Activated CD4-positive, alpha-beta memory T cell treated with anti-CD3 and anti-CD28 coated beads for 36 hours (primary cell): Measurements from ENCODE around the gene TEX261. TPM values are rescaled to one million over a fixed set of nuclear protein-coding genes. Genes with fewer than 3 reads are reported as not detected.

ENCODE experiments used
- CTCF ChIA-PET: fragments of 350-600 bp; sonication (Branson Sonifier 250); formaldehyde crosslinking; loops from one replicate; lab custom pipeline; 2021; ENCODE audit warnings: antibody characterized with exemption, inconsistent platforms; lab: Charles Lee
- POLR2A ChIA-PET: fragments of 350-600 bp; sonication (Branson Sonifier 250); formaldehyde crosslinking; loops from one replicate; lab custom pipeline; 2021; ENCODE audit warnings: antibody characterized with exemption; lab: Charles Lee
- DNase-seq: peaks from one replicate; pipeline ENCODE4 v3.0.0-alpha.2; 2020
- H3K27ac Mint-ChIP-seq: one replicate; pipeline ENCODE4 v1.8.0; 2021; ENCODE audit warnings: mixed read lengths
- H3K27me3 Mint-ChIP-seq: one replicate; pipeline ENCODE4 v1.8.0; 2021; ENCODE audit warnings: mixed read lengths
- H3K36me3 Mint-ChIP-seq: one replicate; pipeline ENCODE4 v1.8.0; 2021; ENCODE audit warnings: mixed read lengths
- H3K4me1 Mint-ChIP-seq: one replicate; pipeline ENCODE4 v1.8.0; 2021; ENCODE audit warnings: low read depth, mixed read lengths
- H3K4me3 Mint-ChIP-seq: one replicate; pipeline ENCODE4 v1.8.0; 2021; ENCODE audit warnings: mild to moderate bottlenecking, mixed read lengths
- H3K9me3 Mint-ChIP-seq: one replicate; pipeline ENCODE4 v1.8.0; 2021; ENCODE audit warnings: mixed read lengths
- intact Hi-C: fragments of 100-400 bp; cut with micrococcal nuclease; formaldehyde crosslinking; loops from one replicate; pipeline ENCODE4 v1.15.1; 2023
- total RNA-seq, 2 experiments: library from RNA; stranded (reverse); gene quantifications; one replicate each; pipeline ENCODE4 v1.2.3, GENCODE V29; 2021

TEX261 gene
- total RNA-seq, 2 experiments from 2014 or later = 29.0 to 29.9 TPM

DNA sequence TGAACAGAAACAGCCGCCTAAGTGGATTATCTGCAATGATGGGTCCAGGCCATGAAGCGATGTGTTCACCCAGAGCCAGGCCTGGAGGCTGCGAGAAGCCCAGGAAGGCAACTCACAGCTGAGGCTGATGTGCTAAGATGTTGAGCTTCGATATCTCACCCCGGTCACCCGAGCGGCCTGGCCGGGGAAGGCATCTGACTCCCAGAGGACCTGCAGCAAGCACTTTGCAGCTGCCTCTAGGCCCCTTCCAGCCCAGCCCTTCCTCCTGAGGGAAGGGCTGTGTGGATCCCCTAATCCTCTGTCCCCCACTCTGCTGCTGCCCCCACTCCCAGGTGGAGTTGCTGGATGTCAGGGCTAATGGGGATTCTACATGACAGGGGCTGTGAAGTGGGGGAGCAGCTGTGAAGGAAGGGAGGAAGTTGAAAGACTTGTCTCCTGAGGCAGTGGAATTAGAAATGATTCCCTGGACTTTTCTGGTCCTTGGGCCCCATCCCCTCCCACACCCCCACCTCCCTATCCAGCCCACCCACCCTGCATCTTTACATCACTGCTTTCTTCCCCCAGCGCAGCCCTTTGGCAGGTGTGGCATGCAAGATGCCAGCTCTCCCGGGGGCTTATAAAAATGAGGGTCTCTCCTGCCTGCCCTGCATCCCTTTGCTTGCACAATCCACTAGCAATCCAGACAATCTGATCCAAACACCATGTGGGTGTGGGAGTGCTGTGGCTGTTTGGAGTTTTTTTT is 54.7 kb downstream of the TEX261 start:
- CTCF ChIA-PET = interaction anchor here (1.1 to 3.5 kb wide), 2 partner anchors 8 to 153 kb away, joined by 3 to 16 read pairs; no protein-coding TSS in a partner anchor
- Mint-ChIP-seq H3K4me1 (no peaks in the 10 kb centered on the region), H3K36me3 (no peaks in the 10 kb centered on the region)

DNA sequence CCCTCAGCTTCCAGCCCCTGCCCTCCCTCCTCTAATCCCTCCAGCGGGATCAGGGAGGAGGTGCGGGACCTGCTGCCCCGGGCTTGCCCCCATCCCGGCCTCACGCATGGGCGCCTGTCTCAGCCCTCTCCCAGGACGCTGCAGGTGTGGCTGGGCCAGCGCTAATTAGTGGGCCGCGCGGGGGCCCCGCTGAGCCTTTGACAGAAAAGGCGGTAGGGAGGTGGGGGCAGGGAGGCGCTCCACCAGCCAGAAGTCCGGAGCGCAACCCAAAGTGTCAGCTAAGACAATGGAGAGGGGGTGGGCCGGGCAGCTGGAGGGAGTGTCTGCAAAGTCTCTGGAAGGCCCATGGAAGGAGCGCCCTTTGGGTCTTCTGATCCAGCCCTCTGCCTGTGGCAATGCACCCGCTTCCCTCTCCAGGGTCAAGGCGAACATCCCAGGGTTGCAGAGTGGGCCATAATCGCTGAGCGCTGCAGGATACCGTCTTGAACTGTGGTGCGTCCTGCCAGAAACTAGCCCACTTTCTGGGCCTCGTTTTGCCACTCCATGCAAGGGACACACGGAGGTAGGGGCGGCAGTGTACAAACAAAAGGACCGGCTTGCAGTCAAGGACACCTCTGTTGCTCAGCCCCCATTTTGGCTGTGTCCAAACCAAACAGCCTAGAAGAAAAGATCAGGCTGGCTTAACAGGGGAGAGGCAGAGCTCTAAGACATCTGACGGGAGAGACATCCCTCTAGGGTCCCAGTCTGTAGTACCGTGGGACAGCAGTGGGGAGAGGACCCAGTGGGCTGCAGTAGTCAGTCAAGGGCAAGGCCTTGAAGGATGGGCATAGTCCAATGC is 55.5 kb downstream of the TEX261 start:
- Mint-ChIP-seq H3K4me1 (no peaks in the 10 kb centered on the region), H3K36me3 (no peaks in the 10 kb centered on the region), H3K27ac (no peak overlapping the region), H3K4me3 (no peak overlapping the region), H3K27me3 (peaks cover 5% of the 10 kb centered on the region), H3K9me3 (no peaks in the 10 kb centered on the region)
- no peak for DNase-seq
- ChIA-PET POLR2A (no interaction called here), CTCF (interaction anchor here (1.1 to 3.5 kb wide), 2 partner anchors 9 to 152 kb away, joined by 3 to 16 read pairs; no protein-coding TSS in a partner anchor)
- intact Hi-C loops = no loop called here

More for the DNA sequence above, 54.7 kb downstream of the TEX261 start:
- DNase-seq = peak; percentile 7
- no peaks in the 10 kb centered on the region for H3K9me3 Mint-ChIP-seq
- intact Hi-C loops = loop anchor here (10.0 kb wide), 1 partner anchor 285 kb away; no protein-coding TSS in a partner anchor
- no peak overlapping the region for H3K4me3 Mint-ChIP-seq
- H3K27ac Mint-ChIP-seq = no peak overlapping the region
- POLR2A ChIA-PET = no interaction called here
- H3K27me3 Mint-ChIP-seq = peaks cover 5% of the 10 kb centered on the region

DNA sequence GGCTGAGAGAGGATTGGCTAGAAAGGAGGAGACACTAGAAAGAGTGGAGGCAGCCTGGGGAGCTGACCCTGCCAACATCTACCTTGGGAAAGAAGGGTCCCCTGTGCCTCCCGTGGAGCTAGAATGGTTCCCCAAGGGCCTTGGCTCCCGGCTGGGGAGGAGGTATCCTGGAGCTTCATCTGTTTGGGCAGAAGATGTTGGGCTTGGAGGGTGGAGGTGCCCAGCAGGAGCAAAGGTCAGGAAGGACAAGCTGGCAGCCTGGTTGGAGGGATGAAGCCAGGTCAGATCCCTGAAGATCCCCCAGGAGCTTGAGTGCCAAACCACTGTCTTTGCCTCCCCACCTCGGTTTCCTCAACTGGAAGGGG is 56.1 kb downstream of the TEX261 start:
- no peak overlapping the region for H3K27ac Mint-ChIP-seq
- H3K4me1 Mint-ChIP-seq = no peaks in the 10 kb centered on the region
- intact Hi-C loops = no loop called here
- H3K36me3 Mint-ChIP-seq = no peaks in the 10 kb centered on the region
- DNase-seq = peak; percentile 3
- no peaks in the 10 kb centered on the region for H3K9me3 Mint-ChIP-seq
- POLR2A ChIA-PET = no interaction called here
- peaks cover 5% of the 10 kb centered on the region for H3K27me3 Mint-ChIP-seq
- no peak overlapping the region for H3K4me3 Mint-ChIP-seq
- CTCF ChIA-PET = interaction anchor here (3.5 kb wide), 1 partner anchor 10 kb away, joined by 16 read pairs; no protein-coding TSS in a partner anchor

DNA sequence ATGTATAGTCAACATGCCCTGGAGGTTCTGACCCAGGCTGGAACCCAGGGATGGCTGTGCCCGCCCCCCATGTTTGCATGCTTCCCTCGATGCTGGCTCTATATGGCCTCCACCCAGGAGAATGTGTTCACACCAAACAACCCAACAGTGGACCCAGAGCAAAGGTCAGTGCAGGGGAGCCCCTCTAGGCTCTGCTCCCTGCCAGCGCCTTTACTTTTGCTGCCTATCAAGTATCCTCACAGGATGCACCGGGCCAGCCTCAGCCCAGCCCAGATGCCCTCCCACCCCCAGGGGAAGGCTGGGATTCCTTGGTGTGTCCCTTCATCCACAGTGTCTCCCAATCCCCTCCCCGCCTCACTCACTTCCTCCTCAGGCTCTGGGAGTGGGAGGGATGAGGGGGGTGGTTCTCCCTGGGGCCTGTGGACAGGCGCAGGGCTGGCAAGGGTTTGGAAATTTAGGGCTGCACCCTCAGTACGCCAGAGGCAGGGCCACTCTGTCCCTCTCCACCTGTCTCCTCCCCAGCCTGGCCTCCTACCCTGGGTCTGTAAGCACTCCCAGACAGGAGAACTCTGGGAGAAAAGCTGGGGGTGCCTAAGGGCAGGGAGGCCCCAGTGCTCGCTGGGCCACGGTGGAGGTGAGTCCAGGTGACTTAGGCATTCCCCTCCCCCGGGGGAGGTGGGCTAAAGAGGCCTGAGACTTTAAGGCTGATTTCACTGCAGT is 56.6 kb downstream of the TEX261 start:
- H3K27me3 Mint-ChIP-seq = peaks cover 5% of the 10 kb centered on the region
- POLR2A ChIA-PET = no interaction called here

DNA sequence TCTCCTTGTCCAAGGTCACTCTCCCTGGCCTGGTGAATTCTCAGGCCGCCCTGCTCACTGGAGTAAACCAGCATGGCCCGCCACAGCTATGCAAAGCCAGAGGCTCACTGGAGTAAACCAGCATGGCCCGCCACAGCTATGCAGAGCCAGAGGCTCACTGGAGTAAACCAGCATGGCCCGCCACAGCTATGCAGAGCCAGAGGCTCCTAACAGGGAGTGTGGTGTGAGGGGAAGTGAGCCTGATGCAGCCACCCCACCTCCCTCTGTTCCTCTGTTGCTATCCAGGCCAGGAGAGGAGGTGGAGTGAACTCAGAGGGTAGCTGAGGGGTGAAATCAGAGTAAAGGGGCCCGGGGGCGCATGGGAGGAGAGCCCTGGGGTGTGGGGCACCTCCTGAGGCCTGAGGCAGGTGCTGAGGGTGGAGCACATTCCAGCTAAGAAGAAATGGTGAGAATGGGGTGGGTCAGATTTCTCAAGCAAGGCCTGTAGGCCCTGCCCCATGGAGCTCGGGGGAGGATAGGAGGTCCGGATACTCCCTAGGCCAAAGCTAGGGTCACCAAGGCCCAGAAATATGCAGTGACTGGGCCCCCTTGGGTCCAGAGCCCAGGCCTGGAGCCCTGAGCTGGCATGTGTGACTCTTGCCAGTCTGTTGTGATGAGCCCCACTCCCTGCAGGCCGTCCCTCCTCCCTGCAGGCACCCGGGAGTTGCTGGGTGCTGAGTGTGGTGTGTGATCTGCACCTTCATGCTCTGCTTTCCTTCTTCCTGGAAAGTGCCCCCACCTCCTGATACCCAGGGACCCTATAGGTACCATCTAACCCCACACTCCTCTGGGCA is 57.5 kb downstream of the TEX261 start:
- ChIA-PET POLR2A (no interaction called here), CTCF (interaction anchor here (3.5 kb wide), 1 partner anchor 11 kb away, joined by 16 read pairs; no protein-coding TSS in a partner anchor)
- no peaks in the 10 kb centered on the region for H3K36me3 Mint-ChIP-seq
- no peaks in the 10 kb centered on the region for H3K4me1 Mint-ChIP-seq
- no peaks in the 10 kb centered on the region for H3K9me3 Mint-ChIP-seq
- no peak overlapping the region for H3K27ac Mint-ChIP-seq
- peaks cover 5% of the 10 kb centered on the region for H3K27me3 Mint-ChIP-seq
- no peak overlapping the region for H3K4me3 Mint-ChIP-seq
- intact Hi-C loops = no loop called here
- DNase-seq = no peak

More for the DNA sequence above, 56.6 kb downstream of the TEX261 start:
- no peak for DNase-seq
- no peak overlapping the region for H3K4me3 Mint-ChIP-seq
- H3K4me1 Mint-ChIP-seq = no peaks in the 10 kb centered on the region
- CTCF ChIA-PET = interaction anchor here (3.5 kb wide), 1 partner anchor 10 kb away, joined by 16 read pairs; no protein-coding TSS in a partner anchor
- no peaks in the 10 kb centered on the region for H3K9me3 Mint-ChIP-seq
- H3K27ac Mint-ChIP-seq = no peak overlapping the region
- no peaks in the 10 kb centered on the region for H3K36me3 Mint-ChIP-seq
- intact Hi-C loops = no loop called here

DNA sequence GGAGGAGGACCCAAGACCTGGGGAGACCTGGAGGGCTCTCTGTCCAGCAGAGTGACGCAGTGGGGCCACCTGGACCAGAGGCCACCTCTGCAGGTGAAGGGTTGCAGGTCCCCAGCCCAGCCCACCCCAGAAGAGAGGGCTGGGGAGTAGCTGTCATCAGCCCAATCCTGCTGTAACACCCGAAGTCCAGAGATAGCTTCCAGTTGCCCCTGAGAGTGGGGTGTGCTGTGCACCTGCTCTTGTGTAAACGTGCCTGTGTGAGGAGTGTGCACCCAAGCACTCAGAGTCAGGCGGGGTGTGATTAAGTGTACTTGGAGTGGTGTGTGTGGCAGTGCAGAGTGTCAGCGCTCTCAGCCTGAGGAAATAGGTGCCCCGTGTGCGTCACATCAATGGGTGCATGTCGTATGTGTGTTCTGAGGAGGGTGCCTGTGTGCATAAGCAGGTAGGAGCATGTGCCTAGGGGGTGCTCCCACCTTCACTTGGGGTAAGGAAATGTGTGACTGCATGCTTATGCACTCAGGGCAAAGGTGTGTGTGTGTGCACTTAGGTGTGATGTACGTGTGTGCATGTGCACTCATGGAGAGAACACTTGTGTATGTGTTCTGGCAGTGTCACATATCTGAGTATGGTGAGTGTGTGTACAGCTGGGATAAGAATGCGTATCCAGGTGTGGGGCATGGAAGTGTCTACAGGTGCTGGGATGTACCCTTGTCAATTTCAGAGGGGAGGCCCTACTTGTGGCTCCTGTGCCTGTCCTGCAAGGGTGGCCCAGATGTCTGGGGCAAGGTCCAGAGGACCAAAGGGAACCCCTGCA is 58.3 kb downstream of the TEX261 start:
- Mint-ChIP-seq H3K4me3 (no peak overlapping the region), H3K9me3 (no peaks in the 10 kb centered on the region), H3K27me3 (peaks cover 8% of the 10 kb centered on the region), H3K36me3 (no peaks in the 10 kb centered on the region), H3K4me1 (no peaks in the 10 kb centered on the region), H3K27ac (no peak overlapping the region)
- DNase-seq = no peak
- intact Hi-C loops = no loop called here
- ChIA-PET POLR2A (no interaction called here), CTCF (interaction anchor here (1.0 to 2.7 kb wide), 2 partner anchors 10 to 16 kb away, joined by 7 to 10 read pairs; no protein-coding TSS in a partner anchor)

Other genes starting within 250 kb of the TEX261 start
- gene ADD2, start 226.7 kb downstream of the TEX261 start, total RNA-seq = 1 to 10 TPM; 5.6 to 6.0 TPM
- gene FIGLA, start 204.2 kb downstream of the TEX261 start, total RNA-seq = not detected
- not detected for gene CLEC4F, start 174.3 kb downstream of the TEX261 start, total RNA-seq
- gene CD207, start 159.1 kb downstream of the TEX261 start, total RNA-seq = not detected
- not detected for gene VAX2, start 94.3 kb downstream of the TEX261 start, total RNA-seq
- not detected for gene ATP6V1B1, start 59.0 kb downstream of the TEX261 start, total RNA-seq
- not detected for gene ANKRD53, start 16.2 kb downstream of the TEX261 start, total RNA-seq
- 10 to 100 TPM; 47.5 to 54.7 TPM for gene NAGK, start 73.8 kb upstream of the TEX261 start, total RNA-seq
- gene MCEE, start 135.4 kb upstream of the TEX261 start, total RNA-seq = 10 to 100 TPM; 12.0 to 16.1 TPM
- gene MPHOSPH10, start 135.8 kb upstream of the TEX261 start, total RNA-seq = 10 to 100 TPM; 37.1 to 38.5 TPM
- 1 to 10 TPM; 2.2 TPM for gene PAIP2B, start 232.2 kb upstream of the TEX261 start, total RNA-seq